Karpas-422 (cell line): ENCODE data around the gene GBA2. TPM values are rescaled to one million over a fixed set of nuclear protein-coding genes. Genes with fewer than 3 reads are reported as not detected.

Experiments
- DNase-seq: peaks from one replicate; pipeline ENCODE4 v3.0.0-alpha.2; 2015
- H2AFZ ChIP-seq: fragments of 200-600 bp; sonication (generic); 2 replicates; pipeline ENCODE4 v1.6.1; 2014; ENCODE audit warnings: antibody characterized with exemption, low read length, mixed read lengths
- H3K27ac ChIP-seq: fragments of 200-600 bp; sonication (generic); 2 replicates; pipeline ENCODE4 v1.5.1; 2014; ENCODE audit warnings: mild to moderate bottlenecking, low read length, moderate library complexity
- H3K27me3 ChIP-seq: fragments of 200-600 bp; sonication (generic); 2 replicates; pipeline ENCODE4 v1.6.1; 2014; ENCODE audit warnings: low read length, mixed read lengths
- H3K36me3 ChIP-seq: fragments of 200-600 bp; sonication (generic); 2 replicates; pipeline ENCODE4 v1.6.1; 2014; ENCODE audit warnings: low read length, mixed read lengths; ENCODE audit not compliant: insufficient read depth
- H3K4me1 ChIP-seq: fragments of 200-600 bp; sonication (generic); 2 replicates; pipeline ENCODE4 v1.6.1; 2014; ENCODE audit warnings: mild to moderate bottlenecking, low read length, mixed read lengths
- H3K4me2 ChIP-seq: fragments of 200-600 bp; sonication (generic); 2 replicates; pipeline ENCODE4 v1.6.1; 2014; ENCODE audit warnings: low read length, low read depth, mild to moderate bottlenecking; ENCODE audit not compliant: poor library complexity, severe bottlenecking
- H3K4me3 ChIP-seq: fragments of 200-600 bp; sonication (generic); 2 replicates; pipeline ENCODE4 v1.5.1; 2014; ENCODE audit warnings: mild to moderate bottlenecking, antibody characterized with exemption, low read length, mixed read lengths
- H3K79me2 ChIP-seq: fragments of 200-600 bp; sonication (generic); 2 replicates; pipeline ENCODE4 v1.6.1; 2014; ENCODE audit warnings: mild to moderate bottlenecking, low read length, mixed read lengths
- H3K9ac ChIP-seq: fragments of 200-600 bp; sonication (generic); 2 replicates; pipeline ENCODE4 v1.6.0; 2014; ENCODE audit warnings: low read length
- H3K9me2 ChIP-seq: fragments of 200-600 bp; sonication (generic), shearing (Covaris generic); replicated peaks from 2 replicates; pipeline ENCODE4 v1.6.0; 2014; ENCODE audit warnings: mild to moderate bottlenecking, low read length, moderate library complexity; ENCODE audit not compliant: insufficient read depth
- H3K9me3 ChIP-seq: fragments of 300-700, 200-600 bp; sonication (generic); 2 replicates; pipeline ENCODE4 v1.6.1; 2014; ENCODE audit warnings: low read length, mixed read lengths
- H4K20me1 ChIP-seq: fragments of 200-600 bp; sonication (generic); 2 replicates; pipeline ENCODE4 v1.6.1; 2014; ENCODE audit warnings: mild to moderate bottlenecking, antibody characterized with exemption, low read length, low read depth; ENCODE audit not compliant: insufficient read depth
- total RNA-seq: library from RNA; depleted of rRNA; stranded (reverse); fragments of >200 nt; shearing (Covaris generic); gene quantifications from 2 replicates; pipeline ENCODE4 v1.2.3, GENCODE V29; 2014; ENCODE audit warnings: low replicate concordance

Gene GBA2
- total RNA-seq, 1 experiment from 2014 or later = 54.9 TPM

DNA sequence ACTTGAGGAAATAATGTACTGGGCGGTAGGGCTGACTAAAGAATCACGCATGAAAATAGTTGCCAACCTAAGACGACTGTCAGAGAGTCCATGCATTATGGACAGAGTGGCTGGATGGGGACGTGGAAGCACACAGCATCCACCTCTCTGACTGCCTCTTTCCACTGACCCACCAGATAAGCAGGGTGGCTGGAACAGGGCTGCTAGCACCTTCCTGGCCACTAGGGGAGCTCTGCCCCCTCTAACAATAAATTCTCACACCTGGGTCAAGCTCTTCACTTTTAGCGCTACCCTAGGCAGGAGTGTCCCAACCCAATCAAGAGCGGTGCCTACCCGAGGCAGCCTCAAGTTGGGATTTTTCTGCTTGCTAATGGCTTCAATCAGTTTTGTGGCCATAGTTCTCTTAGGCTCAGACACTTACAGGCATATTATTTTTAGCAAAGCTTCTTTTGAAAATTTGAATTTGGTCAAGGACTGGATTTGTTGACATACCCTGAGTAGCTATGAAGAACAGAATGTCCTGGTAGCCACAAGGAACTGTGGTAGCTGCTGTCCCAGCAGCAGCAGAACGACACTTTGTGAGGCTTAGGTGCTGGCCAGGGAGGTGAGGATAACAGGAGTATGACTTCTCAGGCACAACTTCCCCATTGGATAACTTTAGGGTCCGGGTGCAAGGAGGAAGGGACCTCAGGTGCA, 52.4 kb downstream of the GBA2 start:
- Histone ChIP-seq H3K9me3 (no peaks in the 10 kb centered on the region), H3K4me3 (no peak overlapping the region), H3K27me3 (no peaks in the 10 kb centered on the region), H3K79me2 (no peaks in the 10 kb centered on the region), H3K27ac (no peak overlapping the region), H3K9me2 (no peaks in the 10 kb centered on the region), H3K4me2 (no peak overlapping the region), H3K4me1 (no peaks in the 10 kb centered on the region), H3K9ac (no peak overlapping the region), H3K36me3 (peaks cover 30% of the 10 kb centered on the region), H2AFZ (no peak overlapping the region), H4K20me1 (no peaks in the 10 kb centered on the region)
- peak; percentile 81 for DNase-seq

DNA sequence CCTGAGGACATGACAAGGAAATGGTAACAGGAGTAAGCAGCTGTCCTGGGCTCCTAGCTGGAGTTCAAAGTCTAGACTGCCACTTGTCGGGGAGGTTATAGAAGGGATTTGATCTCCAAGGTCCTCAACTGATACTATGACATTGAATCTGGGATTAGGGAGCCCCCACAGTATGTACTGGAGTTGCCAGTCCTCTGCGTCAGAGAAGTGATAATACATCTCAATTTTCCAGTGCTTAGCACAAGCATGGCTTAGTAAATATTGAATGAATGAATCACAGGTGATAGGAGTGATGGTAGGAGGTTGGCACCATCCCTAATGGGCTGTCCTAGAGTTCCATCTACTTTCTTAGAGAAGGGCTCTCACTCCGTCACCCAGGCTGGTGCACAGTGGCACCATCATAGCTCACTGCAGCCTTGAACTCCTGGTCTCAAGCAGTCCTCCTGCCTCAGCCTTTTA, 53.1 kb downstream of the GBA2 start:
- Histone ChIP-seq H3K9me2 (no peaks in the 10 kb centered on the region), H3K9ac (no peak overlapping the region), H3K4me3 (no peak overlapping the region), H3K27me3 (no peaks in the 10 kb centered on the region), H3K36me3 (peaks cover 24% of the 10 kb centered on the region), H3K4me1 (no peaks in the 10 kb centered on the region), H3K9me3 (no peaks in the 10 kb centered on the region), H3K4me2 (no peak overlapping the region), H3K27ac (no peak overlapping the region), H4K20me1 (no peaks in the 10 kb centered on the region), H3K79me2 (no peaks in the 10 kb centered on the region), H2AFZ (no peak overlapping the region)
- DNase-seq = no peak

DNA sequence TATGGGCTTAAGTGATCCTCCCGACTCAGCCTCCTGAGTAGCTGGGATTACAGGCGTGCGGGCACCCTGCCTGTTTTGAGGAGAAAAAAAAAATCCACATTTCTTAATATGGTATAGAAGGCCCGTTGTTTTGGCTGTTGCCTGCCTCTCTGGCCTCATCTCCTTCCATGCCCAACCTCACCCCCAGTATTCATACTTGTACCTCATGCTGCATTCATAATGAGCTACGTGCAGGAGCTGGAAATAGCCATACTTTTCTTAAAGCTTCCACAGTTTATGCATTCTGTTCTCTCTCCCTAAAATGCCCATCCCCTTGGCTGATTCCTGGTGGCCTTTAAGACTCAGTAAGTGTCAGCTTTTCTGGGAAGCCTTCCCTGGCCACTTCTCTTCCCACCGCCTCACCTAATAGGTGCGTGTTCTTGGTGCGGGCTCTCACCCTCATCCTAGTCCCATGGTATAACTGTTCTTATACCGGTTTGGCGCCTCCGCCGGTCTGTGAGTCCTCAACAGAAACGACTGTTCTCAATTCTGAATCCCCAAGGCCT, 57.2 kb downstream of the GBA2 start:
- Histone ChIP-seq H3K4me3 (no peak overlapping the region), H3K9ac (no peak overlapping the region), H3K4me1 (peaks cover 3% of the 10 kb centered on the region; the same call in 1 of the 2 replicates), H4K20me1 (no peaks in the 10 kb centered on the region), H3K27ac (no peak overlapping the region), H2AFZ (no peak overlapping the region), H3K36me3 (peaks cover 10% of the 10 kb centered on the region), H3K79me2 (no peaks in the 10 kb centered on the region), H3K9me3 (no peaks in the 10 kb centered on the region), H3K27me3 (no peaks in the 10 kb centered on the region), H3K9me2 (no peaks in the 10 kb centered on the region), H3K4me2 (no peak overlapping the region)
- no peak for DNase-seq

DNA sequence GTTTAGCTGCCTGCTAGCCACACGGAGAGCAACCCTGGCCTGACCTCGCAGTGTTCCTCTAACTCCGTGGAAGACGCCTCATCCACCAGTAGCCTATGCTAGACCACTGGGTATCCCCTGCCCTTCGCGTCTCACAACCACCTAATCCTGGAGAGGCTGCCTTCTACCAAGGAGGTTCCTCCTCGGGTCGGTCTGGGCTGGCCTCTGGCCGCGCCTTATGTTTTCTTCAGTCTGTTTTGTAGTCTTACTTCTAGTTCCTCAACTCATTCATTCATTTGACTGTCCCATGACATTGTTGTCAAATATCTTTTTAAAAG, 57.7 kb downstream of the GBA2 start:
- no peak for DNase-seq
- H3K27me3 ChIP-seq = no peaks in the 10 kb centered on the region
- H3K4me3 ChIP-seq = no peak overlapping the region
- no peaks in the 10 kb centered on the region for H4K20me1 ChIP-seq
- no peaks in the 10 kb centered on the region for H3K9me2 ChIP-seq
- peaks cover 8% of the 10 kb centered on the region for H3K36me3 ChIP-seq
- H2AFZ ChIP-seq = no peak overlapping the region
- H3K27ac ChIP-seq = no peak overlapping the region
- peaks cover 5% of the 10 kb centered on the region; the same call in 1 of the 2 replicates for H3K4me1 ChIP-seq
- no peak overlapping the region for H3K4me2 ChIP-seq
- H3K9me3 ChIP-seq = no peaks in the 10 kb centered on the region
- H3K9ac ChIP-seq = no peak overlapping the region
- no peaks in the 10 kb centered on the region for H3K79me2 ChIP-seq

DNA sequence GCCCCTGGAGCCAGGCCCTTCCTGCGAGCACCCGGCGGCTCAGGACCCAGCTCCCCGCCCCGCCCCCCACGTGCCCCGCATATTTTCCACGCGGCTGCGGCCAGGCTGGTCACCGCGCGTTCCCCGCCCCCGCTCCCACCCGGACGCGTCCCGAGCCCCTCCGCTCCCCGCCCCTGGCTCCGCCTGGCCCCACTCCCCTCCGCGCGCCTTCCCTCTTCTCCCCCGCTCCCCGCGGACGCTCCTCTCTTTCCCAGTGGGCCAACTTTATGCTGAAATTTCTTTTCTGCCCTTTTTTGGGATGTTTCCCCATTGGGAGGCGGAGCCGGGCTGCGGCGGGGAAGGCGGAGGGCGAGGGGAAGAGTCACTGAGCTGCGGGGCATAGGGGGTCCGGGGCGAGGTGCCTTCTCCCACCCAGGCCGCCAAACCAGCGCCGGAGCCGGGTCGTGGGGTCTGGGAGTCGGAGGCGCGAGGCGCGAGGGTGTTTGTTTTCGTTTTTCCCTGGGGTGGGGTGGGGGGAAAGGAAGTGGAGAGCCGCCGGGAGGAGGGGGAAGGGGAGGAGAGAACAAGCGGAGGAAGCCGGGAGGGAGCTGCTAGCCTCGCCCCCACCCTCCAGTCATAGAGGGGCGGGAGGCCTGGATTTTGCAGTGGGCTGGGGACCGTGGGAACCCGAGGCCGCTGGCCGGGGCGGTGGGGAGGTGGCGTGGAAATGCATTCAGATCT, 58.3 kb downstream of the GBA2 start:
- no peaks in the 10 kb centered on the region for H3K27me3 ChIP-seq
- no peak for DNase-seq
- no peak overlapping the region for H3K9ac ChIP-seq
- H3K4me3 ChIP-seq = no peak overlapping the region
- H3K27ac ChIP-seq = no peak overlapping the region
- H4K20me1 ChIP-seq = no peaks in the 10 kb centered on the region
- peaks cover 3% of the 10 kb centered on the region; the same call in 1 of the 2 replicates for H3K36me3 ChIP-seq
- peaks cover 5% of the 10 kb centered on the region; the same call in 1 of the 2 replicates for H3K4me1 ChIP-seq
- no peak overlapping the region for H3K4me2 ChIP-seq
- no peaks in the 10 kb centered on the region for H3K79me2 ChIP-seq
- H2AFZ ChIP-seq = no peak overlapping the region
- no peaks in the 10 kb centered on the region for H3K9me3 ChIP-seq
- H3K9me2 ChIP-seq = no peaks in the 10 kb centered on the region

DNA sequence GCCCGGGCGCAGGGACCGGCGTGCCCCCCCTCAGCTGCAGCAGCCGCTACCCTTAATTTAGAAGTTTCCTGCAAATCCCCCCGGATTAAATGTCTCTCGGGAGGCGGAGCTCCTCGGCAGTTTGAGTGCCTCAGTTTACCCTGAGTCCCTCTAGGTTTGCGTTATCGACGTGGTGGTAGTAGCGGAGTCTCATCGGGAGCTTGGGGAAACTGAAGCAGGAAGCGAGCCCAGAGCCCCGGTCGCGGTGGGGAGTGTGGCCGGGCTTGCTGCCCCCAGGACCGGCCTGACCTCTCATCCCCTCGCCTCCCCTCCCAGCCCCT, 58.8 kb downstream of the GBA2 start:
- H2AFZ ChIP-seq = no peak overlapping the region

DNA sequence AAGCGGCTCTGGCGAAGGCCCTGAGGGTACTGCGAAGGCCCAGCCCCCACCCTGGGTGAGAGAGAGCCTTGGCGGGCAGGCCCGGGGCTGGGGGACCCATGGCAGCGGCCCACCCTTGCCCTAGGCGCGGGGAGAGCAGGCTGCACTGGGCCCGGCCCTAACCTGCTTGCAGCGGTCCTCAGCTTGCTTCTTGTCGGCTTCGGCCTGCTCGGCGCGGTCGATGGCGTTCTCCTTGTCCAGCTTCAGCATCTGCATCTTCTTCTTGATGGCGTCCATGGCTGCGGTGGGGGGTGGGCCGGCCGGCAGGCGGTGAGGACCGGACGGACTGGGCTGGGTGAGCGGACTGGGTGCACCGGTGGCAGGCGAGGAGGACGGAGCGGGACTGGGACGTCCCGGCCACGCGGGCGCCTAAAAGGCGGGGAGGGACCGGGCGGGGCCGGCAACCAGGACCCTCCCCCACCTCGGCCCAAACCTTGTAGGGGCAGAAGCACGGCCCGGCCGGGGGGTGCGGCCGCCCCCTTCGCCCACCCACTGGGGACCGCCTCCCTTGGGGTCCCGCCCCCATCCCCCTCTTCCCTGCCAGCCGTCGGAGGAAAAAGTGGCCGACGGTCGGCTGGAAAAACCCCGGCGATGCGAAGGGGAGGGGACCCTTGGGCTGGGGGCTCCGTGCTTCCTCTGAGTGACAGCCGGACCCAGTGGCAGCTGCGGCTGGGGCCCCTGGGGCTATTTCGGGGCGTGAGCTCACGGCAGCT, 59.3 kb downstream of the GBA2 start, which contains the start of gene TPM2:
Gene TPM2 (minus strand): TSS at position 384 of the 752 bp plus-strand sequence. CDS start 108 bp downstream, at position 276.
- no peak within 1 kb of the TSS for H3K9ac ChIP-seq
- DNase-seq = no peak
- no peak within 1 kb of the TSS for H2AFZ ChIP-seq

More for the DNA sequence above, 58.8 kb downstream of the GBA2 start:
- H3K4me1 ChIP-seq = peaks cover 5% of the 10 kb centered on the region; the same call in 1 of the 2 replicates
- DNase-seq = no peak
- no peaks in the 10 kb centered on the region for H3K9me3 ChIP-seq
- no peak overlapping the region for H3K9ac ChIP-seq
- H3K27ac ChIP-seq = no peak overlapping the region
- no peaks in the 10 kb centered on the region for H3K36me3 ChIP-seq
- no peaks in the 10 kb centered on the region for H3K79me2 ChIP-seq
- H3K9me2 ChIP-seq = no peaks in the 10 kb centered on the region
- H3K27me3 ChIP-seq = no peaks in the 10 kb centered on the region
- no peak overlapping the region for H3K4me2 ChIP-seq
- H4K20me1 ChIP-seq = no peaks in the 10 kb centered on the region
- H3K4me3 ChIP-seq = no peak overlapping the region

More for the DNA sequence above, 59.3 kb downstream of the GBA2 start, which contains the start of gene TPM2:
- H3K79me2 ChIP-seq = no peaks in the 10 kb centered on the region
- H3K27me3 ChIP-seq = no peaks in the 10 kb centered on the region
- no peak within 1 kb of the TSS for H3K4me3 ChIP-seq
- H3K27ac ChIP-seq = no peak within 1 kb of the TSS
- no peaks in the 10 kb centered on the region for H4K20me1 ChIP-seq
- H3K9me3 ChIP-seq = no peaks in the 10 kb centered on the region
- no peaks in the 10 kb centered on the region for H3K9me2 ChIP-seq
- H3K4me2 ChIP-seq = no peak within 1 kb of the TSS
- peaks cover 5% of the 10 kb centered on the region; the same call in 1 of the 2 replicates for H3K4me1 ChIP-seq
- no peaks in the 10 kb centered on the region for H3K36me3 ChIP-seq
